ENCODE results near the gene SPIN2A. TPM values are rescaled to one million over a fixed set of nuclear protein-coding genes. Genes with fewer than 3 reads are reported as not detected.

SPIN2A gene
- total and polyA plus RNA-seq, 10 of the 15 experiments (the other 5 are each of a cell fraction or from before 2014, with no cell fraction given), result 0.09 to 0.45 (median 0.34) TPM; not detected in 1

DNA sequence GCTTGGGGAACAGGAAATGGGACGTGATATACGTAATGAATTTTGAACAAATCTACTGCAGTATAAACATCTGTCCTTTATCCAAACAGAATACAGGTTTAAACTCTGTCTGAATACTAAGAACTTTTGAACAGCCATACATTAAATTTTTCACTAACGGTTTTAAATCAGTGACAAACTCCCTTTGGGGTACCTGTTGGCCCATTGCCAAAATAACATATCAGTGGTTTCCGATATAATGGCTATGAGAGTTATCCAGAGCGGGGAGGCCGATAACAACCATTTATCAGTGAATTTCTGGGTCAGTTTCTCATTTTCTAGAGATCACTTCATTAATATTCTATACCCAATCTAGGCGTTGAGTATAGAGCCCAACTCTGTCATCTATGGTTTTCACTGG is 5.2 kb downstream of the SPIN2A start:
- Histone ChIP-seq H3K27ac (ENCODE audit: control insufficient read depth, insufficient read depth) (no peak overlapping the region), H4K20me1 (ENCODE audit: control insufficient read depth, insufficient read depth) (no peaks in the 10 kb centered on the region), H3K27me3 (replicated peaks in 1 of 2; ENCODE audit: control insufficient read depth in 2 of 2, insufficient read depth in 2 of 2, low read length in 1 of 2) (no peaks in the 10 kb centered on the region), H3K4me2 (ENCODE audit: control insufficient read depth, insufficient read depth) (no peak overlapping the region), H3K4me3 (no peak overlapping the region), H3K79me2 (ENCODE audit: control insufficient read depth, insufficient read depth, low read length) (no peaks in the 10 kb centered on the region), H3K9me3 (replicated peaks; ENCODE audit: control insufficient read depth, insufficient read depth, low read length) (no peaks in the 10 kb centered on the region), H2AFZ (ENCODE audit: control insufficient read depth, low read depth, low read length) (no peak overlapping the region), H3K4me1 (ENCODE audit: control insufficient read depth, insufficient read depth, low read length) (no peaks in the 10 kb centered on the region), H3K36me3 (ENCODE audit: control insufficient read depth in 2 of 2, insufficient read depth in 2 of 2, low read length in 1 of 2) (no peaks in the 10 kb centered on the region), H3K9ac (ENCODE audit: control insufficient read depth, insufficient read depth, low read length) (no peak overlapping the region)
- RAD21 ChIA-PET (ENCODE audit: unreplicated experiment), result no interaction called here
- WGBS (ENCODE audit: insufficient coverage, insufficient replicate concordance, low lambda C conversion rate, missing lambda C conversion rate), result 61% methylated on average over 7 of the region's 7 CpGs
- SMC1A ChIA-PET (ENCODE audit: uncharacterized antibody, unreplicated experiment), result no interaction called here
- no peak for ATAC-seq
- POLR2A ChIA-PET, result no interaction called here
- DNase-seq (ENCODE audit: low read depth, low spot score), result no peak
- in situ Hi-C loops (cut with MboI), result loop anchor here (25.0 kb wide), 2 partner anchors 145 to 570 kb away; partner anchors contain the start of genes SPIN3 and UBQLN2
- no peak for FAIRE-seq
- intact Hi-C loops (cut with micrococcal nuclease; ENCODE audit: unreplicated experiment), result no loop called here
- CTCF ChIA-PET, result no interaction called here
- no TSS peak for BruUV-seq (replicated peaks)
- TF ChIP-seq CHD4 (IDR thresholded peaks at IDR 0.05) (no peak), KLF5 (IDR thresholded peaks at IDR 0.05; ENCODE audit: partially characterized antibody) (no peak), RB1 (IDR thresholded peaks at IDR 0.05; ENCODE audit: borderline replicate concordance) (no peak), ZBED1 (IDR thresholded peaks at IDR 0.05; ENCODE audit: borderline replicate concordance) (no peak)

DNA sequence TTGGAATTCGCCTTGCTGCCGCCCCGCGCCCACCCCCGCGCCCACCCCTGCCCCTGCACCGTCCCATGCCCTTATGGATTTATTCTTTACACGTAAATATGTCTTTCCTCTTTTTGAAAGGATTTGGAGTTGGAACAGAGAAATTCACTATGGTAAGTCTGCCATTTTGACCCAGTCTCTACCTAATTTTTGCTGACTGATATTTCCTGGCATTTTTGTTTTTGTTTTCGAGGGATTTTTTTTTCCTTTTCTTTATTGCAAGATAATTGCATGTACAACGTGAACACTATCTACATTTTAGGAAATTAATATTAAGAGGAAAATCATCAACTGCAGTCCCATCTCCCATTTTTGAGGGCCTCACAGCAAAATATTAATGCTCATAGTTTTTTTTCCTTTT is 15.4 kb downstream of the SPIN2A start:
- TF ChIP-seq RBBP5 (conservative IDR thresholded peaks at IDR 0.05) (no peak), PKNOX1 (IDR thresholded peaks at IDR 0.05) (no peak), MXI1 (IDR thresholded peaks at IDR 0.05; ENCODE audit: low read depth, low read length) (no peak), ASH2L (IDR thresholded peaks at IDR 0.05; ENCODE audit: borderline replicate concordance, low read depth) (no peak), BMI1 (IDR thresholded peaks at IDR 0.05; ENCODE audit: borderline replicate concordance) (no peak), KLF5 (IDR thresholded peaks at IDR 0.05; ENCODE audit: partially characterized antibody) (no peak)
- H3K27ac ChIP-seq (ENCODE audit: control insufficient read depth, insufficient read depth), result peak overlapping the region; percentile 65
- H4K20me1 ChIP-seq (ENCODE audit: control insufficient read depth, insufficient read depth), result no peaks in the 10 kb centered on the region
- ChIA-PET CTCF (no interaction called here), RAD21 (ENCODE audit: unreplicated experiment) (interaction anchor here (1.7 kb wide), 1 partner anchor 126 kb away, joined by 3 read pairs; the partner anchor contains the start of gene SPIN3), SMC1A (ENCODE audit: uncharacterized antibody, unreplicated experiment) (no interaction called here), POLR2A (interaction anchor here (0.9 kb wide), 1 partner anchor 165 kb away, joined by 4 read pairs; the partner anchor contains the start of gene FAAH2)
- no peak for DNase-seq (ENCODE audit: low read depth, low spot score)
- peaks cover 2% of the 10 kb centered on the region; the same call in 1 of the 2 replicates for H3K79me2 ChIP-seq (ENCODE audit: control insufficient read depth, insufficient read depth, low read length)
- peak overlapping the region; percentile 54 for H3K9ac ChIP-seq (ENCODE audit: control insufficient read depth, insufficient read depth, low read length)
- no peak for ATAC-seq
- H3K4me2 ChIP-seq (ENCODE audit: control insufficient read depth, insufficient read depth), result no peak overlapping the region
- H3K9me3 ChIP-seq (replicated peaks; ENCODE audit: control insufficient read depth, insufficient read depth, low read length), result no peaks in the 10 kb centered on the region; the same call in 2 of the 3 replicates
- WGBS (ENCODE audit: insufficient coverage, insufficient replicate concordance, low lambda C conversion rate, missing lambda C conversion rate), result 15% methylated on average over 4 of the region's 10 CpGs
- in situ Hi-C loops (cut with MboI) (no loop called here), intact Hi-C loops (cut with micrococcal nuclease; ENCODE audit: unreplicated experiment) (loop anchor here (1.0 to 10.0 kb wide), 4 partner anchors 127 to 367 kb away; partner anchors contain the start of genes FAAH2 and SPIN3)
- H3K36me3 ChIP-seq (ENCODE audit: control insufficient read depth in 2 of 2, insufficient read depth in 2 of 2, low read length in 1 of 2), result no peaks in the 10 kb centered on the region
- no peaks in the 10 kb centered on the region for H3K4me1 ChIP-seq (ENCODE audit: control insufficient read depth, insufficient read depth, low read length)
- H3K4me3 ChIP-seq, result peak overlapping the region; percentile 65
- no peaks in the 10 kb centered on the region for H3K27me3 ChIP-seq (replicated peaks in 1 of 2; ENCODE audit: control insufficient read depth in 2 of 2, insufficient read depth in 2 of 2, low read length in 1 of 2)
- no peak for FAIRE-seq
- no TSS peak for BruUV-seq (replicated peaks)
- H2AFZ ChIP-seq (ENCODE audit: control insufficient read depth, low read depth, low read length), result peak overlapping the region; percentile 39; the same call in 1 of the 2 replicates

Data from GM12878 (cell line).